ENCODE measurements around the gene HSD17B2. TPM values are rescaled to one million over a fixed set of nuclear protein-coding genes. Genes with fewer than 3 reads are reported as not detected.

Gene HSD17B2
- total RNA-seq (under 1 TPM; 0.55 to 0.86 TPM), polyA plus RNA-seq (ENCODE audit: insufficient read length in 6 of 6) (under 1 TPM; 0.11 to 0.63 (median 0.34) TPM)
- long read RNA-seq, donor 1, result 0 reads
- long read RNA-seq, donor 2, partial matches to known transcripts, result 0 of 1 reads
- long read RNA-seq, donor 2, other reads (novel, unspliced or antisense), result 0 of 1 reads
- long read RNA-seq, donor 3, partial matches to known transcripts, result 0 of 1 reads
- long read RNA-seq, donor 3, other reads (novel, unspliced or antisense), result 0 of 1 reads
- long read RNA-seq, donor 4, partial matches to known transcripts, result 0 of 1 reads
- long read RNA-seq, donor 4, other reads (novel, unspliced or antisense), result 0 of 1 reads
- long read RNA-seq, donor 5, result 0 reads
- long read RNA-seq, donor 6, result 0 reads
- long read RNA-seq, donor 7, result 0 reads
- long read RNA-seq, donor 8, result 0 reads
- long read RNA-seq, donor 9, result 0 reads
- long read RNA-seq, donor 10, partial matches to known transcripts, result 0 of 4 reads
- long read RNA-seq, donor 10, other reads (novel, unspliced or antisense), result 2 of 4 reads
- long read RNA-seq, donor 11, result 0 reads
- long read RNA-seq, donor 12, result 0 reads

GRCh38 chr16:82034981-82035612 lies at the start of gene HSD17B2:
TSS of gene HSD17B2 (plus strand) at chr16:82035253. CDS start at chr16:82035425, 172 bp downstream.
- Histone ChIP-seq H3K4me3 (no peak within 1 kb of the TSS), H3K27me3 (no peaks in the 10 kb centered on the region), H3K36me3 (no peaks in the 10 kb centered on the region), H3K4me1 (no peaks in the 10 kb centered on the region), H3K9me3 (no peaks in the 10 kb centered on the region), H3K27ac (no peak within 1 kb of the TSS)
- DNase-seq (no peak), ATAC-seq (no peak)
- TF ChIP-seq CTCF (IDR thresholded peaks at IDR 0.05), result no peak
- intact Hi-C loops (cut with DNase I), result loop anchor here in 1 of 2 donors (5.0 kb wide), 1 partner anchor 197 kb away; no protein-coding TSS in a partner anchor

GRCh38 chr16:81987121-81987520 lies 47.9 kb upstream of the HSD17B2 start:
- Histone ChIP-seq H3K9me3 (no peaks in the 10 kb centered on the region), H3K4me3 (no peak overlapping the region), H3K27ac (no peak overlapping the region), H3K4me1 (no peaks in the 10 kb centered on the region), H3K36me3 (no peaks in the 10 kb centered on the region), H3K27me3 (no peaks in the 10 kb centered on the region)
- no peak for ATAC-seq
- DNase-seq, result no peak
- no peak for TF ChIP-seq CTCF (IDR thresholded peaks at IDR 0.05)
- intact Hi-C loops (cut with DNase I), result no loop called here

- ATAC-seq (no peak), DNase-seq (no peak)
- Histone ChIP-seq H3K9me3 (no peaks in the 10 kb centered on the region), H3K27ac (no peak overlapping the region), H3K4me3 (no peak overlapping the region), H3K27me3 (no peaks in the 10 kb centered on the region), H3K4me1 (no peaks in the 10 kb centered on the region), H3K36me3 (no peaks in the 10 kb centered on the region)
- no peak for TF ChIP-seq CTCF (IDR thresholded peaks at IDR 0.05)
- intact Hi-C loops (cut with DNase I), result no loop called here
Measured at GRCh38 chr16:81987706-81988105, 47.3 kb upstream of the HSD17B2 start.

GRCh38 chr16:81992859-81993258 lies 42.2 kb upstream of the HSD17B2 start:
- no peaks in the 10 kb centered on the region for H3K36me3 ChIP-seq
- no peaks in the 10 kb centered on the region for H3K27me3 ChIP-seq
- ATAC-seq (no peak), DNase-seq (no peak)
- no peaks in the 10 kb centered on the region for H3K9me3 ChIP-seq
- intact Hi-C loops (cut with DNase I), result no loop called here
- no peak overlapping the region for H3K4me3 ChIP-seq
- H3K27ac ChIP-seq, result no peak overlapping the region
- peaks cover 0 to 11% of the 10 kb centered on the region in 2 donors for H3K4me1 ChIP-seq
- no peak for TF ChIP-seq CTCF (IDR thresholded peaks at IDR 0.05)

GRCh38 chr16:81994485-81994884 lies 40.6 kb upstream of the HSD17B2 start:
- intact Hi-C loops (cut with DNase I), result no loop called here

More at GRCh38 chr16:81994485-81994884, 40.6 kb upstream of the HSD17B2 start:
- ATAC-seq, result no peak
- Histone ChIP-seq H3K4me3 (no peak overlapping the region), H3K27ac (no peak overlapping the region), H3K27me3 (no peaks in the 10 kb centered on the region), H3K36me3 (peaks cover 0 to 7% of the 10 kb centered on the region in 2 donors), H3K9me3 (no peaks in the 10 kb centered on the region), H3K4me1 (peaks cover 0 to 12% of the 10 kb centered on the region in 2 donors)
- no peak for TF ChIP-seq CTCF (IDR thresholded peaks at IDR 0.05)
- DNase-seq, result no peak

Measured in left lung (tissue), 14 donors.